Caco-2 (cell line): ENCODE data around the gene PDK2. TPM values are rescaled to one million over a fixed set of nuclear protein-coding genes. Genes with fewer than 3 reads are reported as not detected.

Experiments used
- BruUV-seq: library from RNA; stranded (reverse); fragments of 400-500 nt; replicated peaks from 2 replicates; lab custom pipeline; 2021; lab: Mats Ljungman, UMichigan
- CTCF ChIA-PET: fragments of 300-600 bp; sonication (Branson Sonifier 250); formaldehyde crosslinking; loops from one replicate; lab custom pipeline; 2022; ENCODE audit warnings: antibody characterized with exemption; lab: Charles Lee
- POLR2A ChIA-PET: fragments of 300-600 bp; sonication (Branson Sonifier 250); formaldehyde crosslinking; loops from one replicate; lab custom pipeline; 2022; ENCODE audit warnings: antibody characterized with exemption; lab: Charles Lee
- DNase-seq, 2 experiments: peaks; one replicate each; pipeline versions ENCODE4 v3.0.0 to v3.0.0-alpha.2; 2020 to 2022
- H3K27me3 ChIP-seq: replicated peaks from 2 replicates; pipeline ENCODE4 v1.6.0; 2011; ENCODE audit warnings: low read length; ENCODE audit not compliant: control insufficient read depth, insufficient read depth
- H3K36me3 ChIP-seq: 2 replicates; pipeline ENCODE4 v1.5.1; 2011; ENCODE audit warnings: low read length; ENCODE audit not compliant: control insufficient read depth, insufficient read depth
- H3K4me1 ChIP-seq: fragments of 250-450 bp; sonication (Bioruptor Pico); 2 replicates; pipeline ENCODE4 v1.5.1; 2020; ENCODE audit warnings: mild to moderate bottlenecking
- H3K4me3 ChIP-seq: 2 replicates; pipeline ENCODE4 v1.5.1; 2011; ENCODE audit warnings: low read depth, mild to moderate bottlenecking, control low read depth, low read length
- H3K9me3 ChIP-seq: fragments of 250-450 bp; sonication (Bioruptor Pico); 2 replicates; pipeline ENCODE4 v1.5.1; 2020; ENCODE audit warnings: mild to moderate bottlenecking, moderate library complexity
- H3K27ac Mint-ChIP-seq: one replicate; pipeline ENCODE4 v1.8.0; 2022; ENCODE audit warnings: mixed read lengths; ENCODE audit not compliant: unreplicated experiment
- H3K27me3 Mint-ChIP-seq: one replicate; pipeline ENCODE4 v1.8.0; 2022; ENCODE audit warnings: mixed read lengths; ENCODE audit not compliant: insufficient read depth, unreplicated experiment
- H3K36me3 Mint-ChIP-seq: one replicate; pipeline ENCODE4 v1.8.0; 2022; ENCODE audit warnings: mild to moderate bottlenecking, mixed read lengths; ENCODE audit not compliant: insufficient read depth, unreplicated experiment
- H3K4me1 Mint-ChIP-seq: one replicate; pipeline ENCODE4 v1.8.0; 2022; ENCODE audit warnings: low read depth, mixed read lengths; ENCODE audit not compliant: unreplicated experiment
- H3K4me3 Mint-ChIP-seq: one replicate; pipeline ENCODE4 v1.8.0; 2022; ENCODE audit warnings: mild to moderate bottlenecking, moderate library complexity, mixed read lengths; ENCODE audit not compliant: unreplicated experiment
- H3K9me3 Mint-ChIP-seq: one replicate; pipeline ENCODE4 v1.8.0; 2022; ENCODE audit warnings: mixed read lengths; ENCODE audit not compliant: unreplicated experiment
- intact Hi-C: fragments of 100-400 bp; cut with micrococcal nuclease; formaldehyde crosslinking; loops from one replicate; pipeline ENCODE4 v1.10.0; 2022; ENCODE audit not compliant: unreplicated experiment
- total RNA-seq: library from RNA; stranded (reverse); gene quantifications from 2 replicates; pipeline ENCODE4 v1.2.3, GENCODE V29; 2022
- TF ChIP-seq, protein P1 (sequence below), 2 experiments: fragments of 200-600 bp in 1 of 2; IDR thresholded peaks; 1 replicate in 1 of 2; 2 replicates in 1 of 2; pipeline versions ENCODE4 v1.5.1 to v1.8.0; 2011 to 2022; ENCODE audit warnings: antibody characterized with exemption in 1 of 2, control low read depth in 1 of 2, inconsistent platforms in 1 of 2, low read depth in 1 of 2, low read length in 1 of 2, mild to moderate bottlenecking in 1 of 2, moderate library complexity in 1 of 2; ENCODE audit not compliant: insufficient read depth in 1 of 2, severe bottlenecking in 1 of 2, unreplicated experiment in 1 of 2

The PDK2 gene
- total RNA-seq, 1 experiment from 2014 or later, result 10.5 TPM

DNA sequence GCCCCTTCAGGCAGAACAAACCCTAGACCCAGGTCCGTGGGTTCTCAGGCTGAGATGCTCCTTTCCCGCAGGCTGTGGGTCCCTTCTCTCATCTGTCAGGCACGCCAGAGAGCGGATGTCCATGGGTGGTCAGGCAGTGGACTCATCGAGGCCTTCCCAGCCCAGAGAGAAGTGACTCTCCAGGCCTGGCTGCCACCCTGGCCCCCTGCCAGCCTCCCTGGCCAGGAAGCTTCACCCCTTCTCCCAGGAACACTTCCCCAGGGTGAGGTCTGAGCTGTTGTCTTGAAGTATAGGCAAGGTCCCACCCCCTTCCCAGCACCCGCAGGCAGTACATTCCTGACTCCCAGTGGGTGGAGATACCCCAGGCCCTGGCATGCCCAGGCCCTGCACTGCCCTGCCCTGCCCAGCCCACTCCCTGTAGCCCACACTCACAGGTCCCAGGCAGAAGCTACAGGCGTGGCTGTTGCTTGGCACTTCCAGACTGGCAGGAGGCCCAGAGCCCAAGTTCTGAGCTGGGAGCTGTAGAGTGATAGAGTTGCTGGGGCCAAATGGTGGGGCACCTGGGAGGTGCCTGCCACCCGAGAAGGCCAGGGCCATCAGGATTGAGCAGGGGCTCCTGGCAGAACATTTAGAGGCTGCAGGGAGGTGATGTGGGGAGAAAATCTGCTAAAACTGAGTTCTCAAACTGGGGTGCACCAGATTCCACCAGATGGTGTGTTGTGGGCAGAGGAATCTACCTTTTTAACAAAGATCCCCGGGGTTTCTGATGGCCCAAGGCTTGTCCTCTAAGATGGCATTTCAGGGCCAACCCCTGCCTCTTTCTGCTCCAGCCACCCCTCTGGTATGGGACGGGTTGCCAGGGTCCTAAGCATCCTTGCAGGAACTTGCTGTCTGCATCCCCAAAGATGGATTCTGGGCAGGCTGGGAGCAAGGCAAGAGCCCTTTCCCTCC is 32.6 kb upstream of the PDK2 start:
- TF ChIP-seq, protein P1, sequence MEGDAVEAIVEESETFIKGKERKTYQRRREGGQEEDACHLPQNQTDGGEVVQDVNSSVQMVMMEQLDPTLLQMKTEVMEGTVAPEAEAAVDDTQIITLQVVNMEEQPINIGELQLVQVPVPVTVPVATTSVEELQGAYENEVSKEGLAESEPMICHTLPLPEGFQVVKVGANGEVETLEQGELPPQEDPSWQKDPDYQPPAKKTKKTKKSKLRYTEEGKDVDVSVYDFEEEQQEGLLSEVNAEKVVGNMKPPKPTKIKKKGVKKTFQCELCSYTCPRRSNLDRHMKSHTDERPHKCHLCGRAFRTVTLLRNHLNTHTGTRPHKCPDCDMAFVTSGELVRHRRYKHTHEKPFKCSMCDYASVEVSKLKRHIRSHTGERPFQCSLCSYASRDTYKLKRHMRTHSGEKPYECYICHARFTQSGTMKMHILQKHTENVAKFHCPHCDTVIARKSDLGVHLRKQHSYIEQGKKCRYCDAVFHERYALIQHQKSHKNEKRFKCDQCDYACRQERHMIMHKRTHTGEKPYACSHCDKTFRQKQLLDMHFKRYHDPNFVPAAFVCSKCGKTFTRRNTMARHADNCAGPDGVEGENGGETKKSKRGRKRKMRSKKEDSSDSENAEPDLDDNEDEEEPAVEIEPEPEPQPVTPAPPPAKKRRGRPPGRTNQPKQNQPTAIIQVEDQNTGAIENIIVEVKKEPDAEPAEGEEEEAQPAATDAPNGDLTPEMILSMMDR (IDR thresholded peaks at IDR 0.05; ENCODE audit: insufficient read depth in 1 of 2, low read depth in 1 of 2, low read length in 1 of 2, severe bottlenecking in 1 of 2, unreplicated experiment in 1 of 2), result no peak
- H3K36me3 Mint-ChIP-seq, result peaks cover 4% of the 10 kb centered on the region
- H3K4me1 Mint-ChIP-seq, result peaks cover 6% of the 10 kb centered on the region
- Histone ChIP-seq H3K36me3 (no peaks in the 10 kb centered on the region), H3K4me1 (peaks cover 8% of the 10 kb centered on the region), H3K27me3 (no peaks in the 10 kb centered on the region), H3K9me3 (no peaks in the 10 kb centered on the region), H3K4me3 (no peak overlapping the region)
- intact Hi-C loops, result no loop called here
- no peaks in the 10 kb centered on the region for H3K27me3 Mint-ChIP-seq
- POLR2A ChIA-PET, result no interaction called here
- DNase-seq, result no peak
- CTCF ChIA-PET, result no interaction called here
- no peak overlapping the region for H3K4me3 Mint-ChIP-seq
- no peak overlapping the region for H3K27ac Mint-ChIP-seq
- H3K9me3 Mint-ChIP-seq, result no peaks in the 10 kb centered on the region
- BruUV-seq, result no TSS peak

DNA sequence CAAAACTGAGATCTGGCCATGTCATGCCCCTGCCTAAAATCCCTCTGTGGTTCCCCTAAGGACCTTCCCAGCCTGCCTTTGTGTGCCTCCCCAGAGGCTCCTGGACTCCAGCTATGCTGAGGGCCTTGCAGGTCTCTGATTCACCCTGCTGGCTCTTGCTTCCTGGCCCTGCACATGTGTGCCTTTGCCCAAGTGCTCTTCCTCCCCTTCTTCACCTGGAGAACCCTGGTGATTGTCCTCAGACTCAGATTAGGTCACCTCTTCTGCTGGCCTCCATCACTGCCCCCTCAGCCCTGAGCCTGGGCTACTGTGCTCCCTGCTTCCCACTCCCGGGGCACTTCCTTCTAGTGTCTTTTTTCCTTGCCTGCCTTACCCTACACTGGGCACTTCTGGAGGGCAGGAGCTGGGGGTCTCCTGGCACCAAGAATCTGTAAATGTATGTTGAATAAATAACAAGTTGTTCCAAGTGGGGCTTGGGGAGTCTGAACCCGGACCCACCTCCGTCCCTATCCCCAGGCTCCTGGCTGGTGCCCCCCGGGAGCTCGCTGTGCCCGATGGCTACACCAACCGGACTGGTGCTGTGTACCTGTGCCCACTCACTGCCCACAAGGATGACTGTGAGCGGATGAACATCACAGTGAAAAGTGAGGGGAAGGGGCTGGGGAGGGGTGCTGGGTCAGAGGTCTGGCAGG is 31.4 kb upstream of the PDK2 start:
- H3K36me3 ChIP-seq, result no peaks in the 10 kb centered on the region
- H3K4me1 ChIP-seq, result no peaks in the 10 kb centered on the region
- no peaks in the 10 kb centered on the region for H3K4me1 Mint-ChIP-seq
- intact Hi-C loops, result no loop called here
- no peak for DNase-seq
- H3K9me3 ChIP-seq, result no peaks in the 10 kb centered on the region
- no peaks in the 10 kb centered on the region for H3K27me3 ChIP-seq
- no peaks in the 10 kb centered on the region for H3K9me3 Mint-ChIP-seq
- H3K4me3 Mint-ChIP-seq, result no peak overlapping the region
- no peak overlapping the region for H3K4me3 ChIP-seq
- H3K36me3 Mint-ChIP-seq, result no peaks in the 10 kb centered on the region
- ChIA-PET CTCF (no interaction called here), POLR2A (no interaction called here)
- TF ChIP-seq, protein P1 (IDR thresholded peaks at IDR 0.05; ENCODE audit: insufficient read depth in 1 of 2, low read depth in 1 of 2, low read length in 1 of 2, severe bottlenecking in 1 of 2, unreplicated experiment in 1 of 2), result no peak
- BruUV-seq, result no TSS peak
- H3K27ac Mint-ChIP-seq, result no peak overlapping the region
- H3K27me3 Mint-ChIP-seq, result no peaks in the 10 kb centered on the region

- Histone ChIP-seq H3K4me3 (no peak overlapping the region), H3K4me1 (no peaks in the 10 kb centered on the region), H3K9me3 (no peaks in the 10 kb centered on the region), H3K27me3 (no peaks in the 10 kb centered on the region), H3K36me3 (no peaks in the 10 kb centered on the region)
- H3K4me3 Mint-ChIP-seq, result no peak overlapping the region
- TF ChIP-seq, protein P1 (IDR thresholded peaks at IDR 0.05; ENCODE audit: insufficient read depth in 1 of 2, low read depth in 1 of 2, low read length in 1 of 2, severe bottlenecking in 1 of 2, unreplicated experiment in 1 of 2), result no peak
- H3K27me3 Mint-ChIP-seq, result no peaks in the 10 kb centered on the region
- H3K36me3 Mint-ChIP-seq, result no peaks in the 10 kb centered on the region
- DNase-seq, result no peak
- H3K9me3 Mint-ChIP-seq, result no peaks in the 10 kb centered on the region
- intact Hi-C loops, result no loop called here
- ChIA-PET POLR2A (no interaction called here), CTCF (no interaction called here)
- H3K4me1 Mint-ChIP-seq, result no peaks in the 10 kb centered on the region
- no peak overlapping the region for H3K27ac Mint-ChIP-seq
- BruUV-seq, result no TSS peak
Observed at GRCh38 chr17:50064253-50065001, 30.7 kb upstream of the PDK2 start.
